HepG2 (cell line): ENCODE measurements around the gene MPIG6B. TPM values are rescaled to one million over a fixed set of nuclear protein-coding genes. Genes with fewer than 3 reads are reported as not detected.

ENCODE experiments used
- HMG20A ChIP-seq: IDR thresholded peaks from 2 replicates; pipeline ENCODE4 v1.6.1; 2016; ENCODE audit warnings: borderline replicate concordance
- HMGXB4 ChIP-seq, 2 experiments: sonication (generic) in 1 of 2; formaldehyde crosslinking in 1 of 2; IDR thresholded peaks; 2 replicates each; pipeline versions ENCODE4 v1.4.0 to v1.6.1; 2018 to 2020; ENCODE audit warnings: missing genetic modification reagents in 2 of 2, borderline replicate concordance in 1 of 2, low read depth in 1 of 2, mild to moderate bottlenecking in 1 of 2, missing biosample characterization in 1 of 2
- IRF9 ChIP-seq: sonication (generic); formaldehyde crosslinking; IDR thresholded peaks from 2 replicates; pipeline ENCODE4 v1.8.0; 2022; ENCODE audit warnings: missing genetic modification reagents, mild to moderate bottlenecking, borderline replicate concordance
- MZF1 ChIP-seq: sonication (generic); formaldehyde crosslinking; IDR thresholded peaks from 2 replicates; pipeline ENCODE4 v1.8.1; 2023; ENCODE audit warnings: mild to moderate bottlenecking, missing genetic modification reagents, borderline replicate concordance
- PAWR ChIP-seq: sonication (generic); formaldehyde crosslinking; IDR thresholded peaks from 2 replicates; pipeline ENCODE4 v1.4.0; 2020; ENCODE audit warnings: missing genetic modification reagents, mild to moderate bottlenecking, borderline replicate concordance
- SKI ChIP-seq: fragments of 450-650 bp; IDR thresholded peaks from one replicate; pipeline ENCODE4 v1.6.1; 2018; ENCODE audit warnings: mild to moderate bottlenecking; ENCODE audit not compliant: partially characterized antibody
- TCF12 ChIP-seq, 2 experiments: fragments of 450-650 bp in 1 of 2; sonication (generic) in 1 of 2; formaldehyde crosslinking in 1 of 2; IDR thresholded peaks; 2 replicates each; pipeline versions ENCODE4 v1.6.1 to v1.8.0; 2017 to 2022; ENCODE audit warnings: antibody characterized with exemption in 1 of 2, mild to moderate bottlenecking in 1 of 2, missing genetic modification reagents in 1 of 2, moderate library complexity in 1 of 2
- ZBTB7A ChIP-seq: sonication (generic); formaldehyde crosslinking; IDR thresholded peaks from 2 replicates; pipeline ENCODE4 v1.8.0; 2022; ENCODE audit warnings: mild to moderate bottlenecking, missing genetic modification reagents
- ZFP36L2 ChIP-seq: sonication (generic); formaldehyde crosslinking; IDR thresholded peaks from 2 replicates; pipeline ENCODE4 v1.4.0; 2020; ENCODE audit warnings: missing genetic modification reagents
- ZFYVE20 ChIP-seq: sonication (generic); formaldehyde crosslinking; IDR thresholded peaks from 2 replicates; pipeline ENCODE4 v1.8.0; 2023; ENCODE audit warnings: low read depth, mild to moderate bottlenecking, moderate library complexity, missing genetic modification reagents, borderline replicate concordance
- ZNF124 ChIP-seq: sonication (generic); formaldehyde crosslinking; IDR thresholded peaks from 2 replicates; pipeline ENCODE4 v1.4.0; 2020; ENCODE audit warnings: missing genetic modification reagents
- ZNF138 ChIP-seq: sonication (generic); formaldehyde crosslinking; IDR thresholded peaks from 2 replicates; pipeline ENCODE4 v1.5.0; 2020; ENCODE audit warnings: mild to moderate bottlenecking, low read depth, missing genetic modification reagents
- ZNF180 ChIP-seq: sonication (generic); formaldehyde crosslinking; IDR thresholded peaks from 2 replicates; pipeline ENCODE4 v1.4.0; 2020; ENCODE audit warnings: low read depth, missing genetic modification reagents, borderline replicate concordance
- ZNF30 ChIP-seq: sonication (generic); formaldehyde crosslinking; IDR thresholded peaks from 2 replicates; pipeline ENCODE4 v1.5.0; 2020; ENCODE audit warnings: mild to moderate bottlenecking, missing genetic modification reagents
- ZNF574 ChIP-seq: sonication (generic); formaldehyde crosslinking; IDR thresholded peaks from 2 replicates; pipeline ENCODE4 v1.4.0; 2020; ENCODE audit warnings: missing genetic modification reagents
- ZNF576 ChIP-seq: sonication (generic); formaldehyde crosslinking; IDR thresholded peaks from 2 replicates; pipeline ENCODE4 v1.4.0; 2020; ENCODE audit warnings: mild to moderate bottlenecking, missing genetic modification reagents
- ZNF616 ChIP-seq: sonication (generic); formaldehyde crosslinking; IDR thresholded peaks from 2 replicates; pipeline ENCODE4 v1.5.0; 2020; ENCODE audit warnings: low read depth, mild to moderate bottlenecking, missing genetic modification reagents
- ZNF691 ChIP-seq: sonication (generic); formaldehyde crosslinking; IDR thresholded peaks from 2 replicates; pipeline ENCODE4 v1.4.0; 2020; ENCODE audit warnings: missing genetic modification reagents, low read depth, mild to moderate bottlenecking, borderline replicate concordance
- ZNF780A ChIP-seq: sonication (generic); formaldehyde crosslinking; IDR thresholded peaks from 2 replicates; pipeline ENCODE4 v1.8.0; 2022; ENCODE audit warnings: mild to moderate bottlenecking, missing genetic modification reagents, moderate library complexity
- ZNF792 ChIP-seq: IDR thresholded peaks from 2 replicates; pipeline ENCODE4 v1.6.1; 2016
- polyA plus RNA-seq, 8 experiments: library from polyadenylated mRNA; depleted of rRNA in 3 of 8; stranded (reverse) in 7 of 8; unstranded in 1 of 8; fragments of >200 nt; fragmentation: Illumina TruSeq in 4 of 8; extraction: Trizol in 4 of 8; gene quantifications; 2 replicates each; pipeline versions ENCODE4 v1.2.1 to v1.2.3, GENCODE V29; 2011 to 2016; ENCODE audit warnings: low read depth in 4 of 8, missing spikeins in 1 of 8, mixed read lengths in 1 of 8; ENCODE audit not compliant: insufficient read depth in 1 of 8
- total RNA-seq, 5 experiments: library from RNA; depleted of rRNA; stranded (reverse); fragments of >200 nt; fragmentation: Illumina TruSeq; extraction: Trizol; gene quantifications; 2 replicates each; pipeline ENCODE4 v1.2.3, GENCODE V29; 2016; ENCODE audit warnings: low read depth in 1 of 5

Gene MPIG6B
- total and polyA plus RNA-seq, 2 of the 13 experiments (the other 11 are each of a cell fraction or from before 2014, with no cell fraction given), result not detected

- no peak for TF ChIP-seq ZNF30
- TF ChIP-seq ZNF180 (CRISPR knock-in tag), result no peak
- no peak for TF ChIP-seq ZBTB7A (CRISPR knock-in tag)
- 0 out of 2 replicates have a peak, but pooled peaks have one; percentile 59 for TF ChIP-seq ZNF124 (CRISPR knock-in tag)
- TF ChIP-seq ZFP36L2 (CRISPR knock-in tag), result no peak
- TF ChIP-seq ZNF616 (CRISPR knock-in tag), result no peak
- TF ChIP-seq HMGXB4 (CRISPR knock-in tag; IDR thresholded peaks at IDR 0.05; ENCODE audit: borderline replicate concordance in 1 of 2, low read depth in 1 of 2), result peak; percentile 76 to 87; a peak in 3 of 4 replicates
- TF ChIP-seq ZNF792, result 0 out of 2 replicates have a peak, but pooled peaks have one; percentile 32
- TF ChIP-seq TCF12 (IDR thresholded peaks at IDR 0.05), result no peak
- no peak; the same call in 1 of the 2 replicates for TF ChIP-seq TCF12 (CRISPR knock-in tag; IDR thresholded peaks at IDR 0.05)
- TF ChIP-seq IRF9 (CRISPR knock-in tag), result no peak; the same call in 1 of the 2 replicates
- no peak for TF ChIP-seq MZF1
- 0 out of 2 replicates have a peak, but pooled peaks have one; percentile 10 for TF ChIP-seq ZNF691 (CRISPR knock-in tag)
- no peak for TF ChIP-seq ZNF576 (CRISPR knock-in tag)
- no peak for TF ChIP-seq PAWR (CRISPR knock-in tag)
- TF ChIP-seq SKI, result no peak
- peak; percentile 90 for TF ChIP-seq ZNF574
- no peak for TF ChIP-seq ZNF138 (CRISPR knock-in tag)
- TF ChIP-seq HMG20A (CRISPR knock-in tag), result no peak
- TF ChIP-seq ZFYVE20 (CRISPR knock-in tag), result no peak
- no peak for TF ChIP-seq ZNF780A (CRISPR knock-in tag)
Observed at GRCh38 chr6:31702819-31703716, 20.1 kb upstream of the MPIG6B start, which contains the start of gene ABHD16A (continued).
